Spleen (tissue), 11 donors: ENCODE measurements around the gene CD47. TPM values are rescaled to one million over a fixed set of nuclear protein-coding genes. Genes with fewer than 3 reads are reported as not detected.

Experiments used
- DNase-seq: peaks from one replicate; pipeline ENCODE4 v3.0.0-alpha.2; 2020
- H3K27ac ChIP-seq, 8 donors: fragments of 200-600 bp; sonication (generic) in 7 of 8; 1 replicate in 4 of 8; 2 replicates in 4 of 8; pipeline versions ENCODE4 v1.5.0 to v1.8.0; 2016 to 2021; ENCODE audit warnings: inconsistent platforms in 4 of 8, mild to moderate bottlenecking in 4 of 8, moderate library complexity in 1 of 8
- H3K27me3 ChIP-seq, 7 donors: fragments of 200-600 bp; sonication (generic) in 6 of 7; replicated peaks in 1 of 7; 1 replicate in 4 of 7; 2 replicates in 3 of 7; pipeline versions ENCODE4 v1.5.0 to v1.8.0; 2016 to 2021; ENCODE audit warnings: inconsistent platforms in 3 of 7, mild to moderate bottlenecking in 1 of 7
- H3K36me3 ChIP-seq, 6 donors: fragments of 200-600 bp; sonication (generic) in 5 of 6; 1 replicate in 4 of 6; 2 replicates in 2 of 6; pipeline versions ENCODE4 v1.5.0 to v1.8.0; 2016 to 2021; ENCODE audit warnings: inconsistent platforms in 2 of 6
- H3K4me1 ChIP-seq, 6 donors: fragments of 200-600 bp; sonication (generic) in 5 of 6; 1 replicate in 3 of 6; 2 replicates in 3 of 6; pipeline versions ENCODE4 v1.5.0 to v1.8.0; 2016 to 2021; ENCODE audit warnings: inconsistent platforms in 3 of 6
- H3K4me3 ChIP-seq, 8 donors: fragments of 200-600 bp; sonication (generic) in 7 of 8; 1 replicate in 4 of 8; 2 replicates in 4 of 8; pipeline versions ENCODE4 v1.5.0 to v1.8.0; 2016 to 2021; ENCODE audit warnings: inconsistent platforms in 4 of 8, mild to moderate bottlenecking in 4 of 8, moderate library complexity in 2 of 8
- H3K9me3 ChIP-seq, 8 donors: fragments of 200-600 bp; sonication (generic) in 7 of 8; 1 replicate in 4 of 8; 2 replicates in 4 of 8; pipeline versions ENCODE4 v1.5.0 to v1.8.0; 2016 to 2021; ENCODE audit warnings: inconsistent platforms in 4 of 8
- CTCF ChIP-seq, 11 experiments: fragments of 200-600 bp in 7 of 11; fragments of 450-650 bp in 4 of 11; sonication (generic) in 4 of 11; IDR thresholded peaks in 8 of 11; conservative IDR thresholded peaks in 3 of 11; 1 replicate in 7 of 11; 2 replicates in 4 of 11; pipeline versions ENCODE4 v1.4.0 to v1.8.0; 2016 to 2021; ENCODE audit warnings: antibody characterized with exemption in 11 of 11, inconsistent platforms in 4 of 11, mild to moderate bottlenecking in 1 of 11
- POLR2A ChIP-seq, 3 donors: fragments of 450-650 bp; IDR thresholded peaks; one replicate each; pipeline ENCODE4 v1.5.1; 2017; ENCODE audit warnings: antibody characterized with exemption in 3 of 3, mild to moderate bottlenecking in 1 of 3
- POLR2AphosphoS5 ChIP-seq, 3 donors: sonication (generic); formaldehyde crosslinking; IDR thresholded peaks; one replicate each; pipeline ENCODE4 v1.5.1; 2017; ENCODE audit warnings: antibody characterized with exemption in 3 of 3
- WGBS, 5 donors: extraction: QIAGEN DNeasy Blood & Tissue Kit in 3 of 5; methylation state at CpG; one replicate each; pipeline versions ENCODE4 v1.1.5 to v1.1.7; 2013 to 2018; 5-methylcytosine and 5-hydroxymethylcytosine counted together
- intact Hi-C: fragments of 100-400 bp; cut with DNase I; formaldehyde crosslinking; loops from one replicate; pipeline ENCODE4 v1.15.0; 2023; ENCODE audit warnings: low total_unique reads
- polyA plus RNA-seq, 3 donors: library from polyadenylated mRNA; stranded (reverse); fragments of 200-250 nt; gene quantifications; one replicate each; pipeline ENCODE4 v1.2.1, GENCODE V29; 2013
- total RNA-seq, 7 donors: library from RNA; depleted of rRNA in 3 of 7; stranded (reverse); fragments of >200 nt in 3 of 7; fragmentation: NEBNext Ultra II Directional in 4 of 7; extraction: Animal tissue kit (Norgen Biotek cat#: 25700) in 4 of 7; gene quantifications; one replicate each; pipeline versions ENCODE4 v1.1.0 to v1.2.1, GENCODE V29; 2016 to 2021
- donor health status: healthy with polysubstance abuse.
- donor health status: DM: no; HTN: no; CAD: no; lungs with moderate emphysema.
- donor health status: DM: no; HTN: no; CAD: no.
- donor health status: Bipolar disorder and iron deficiency.
- donor health status: healthy.
- donor health status: DM: no; HTN: no; CAD: no.
- donor health status: DM: yes; HTN: yes; CAD: no.

CD47 gene
- total and polyA plus RNA-seq, 10 donors, result 48.2 to 156 (median 125) TPM

GRCh38 chr3:108024146-108024850, 66.5 kb downstream of the CD47 start:
- DNase-seq, result no peak
- Histone ChIP-seq H3K4me3 (no peak overlapping the region), H3K36me3 (peaks cover 0 to 15% (median 0%) of the 10 kb centered on the region in 6 donors), H3K27ac (no peak overlapping the region), H3K4me1 (no peaks in the 10 kb centered on the region), H3K27me3 (no peaks in the 10 kb centered on the region), H3K9me3 (peaks cover 0 to 4% (median 0%) of the 10 kb centered on the region in 8 donors)
- intact Hi-C loops, result no loop called here
- WGBS, 5 donors, result 85 to 94% (median 92%) methylated on average over 6 of the region's 6 CpGs
- TF ChIP-seq POLR2AphosphoS5 (IDR thresholded peaks at IDR 0.05) (no peak), POLR2A (IDR thresholded peaks at IDR 0.05) (no peak), CTCF (IDR thresholded peaks at IDR 0.05 in 8 of 11, conservative IDR thresholded peaks at IDR 0.05 in 3 of 11) (no peak)

- H3K27ac ChIP-seq, result no peak overlapping the region
These were observed 68.3 kb downstream of the CD47 start for GRCh38 chr3:108022256-108023150.

GRCh38 chr3:108021533-108021932, 69.3 kb downstream of the CD47 start:
- H3K27me3 ChIP-seq, result no peaks in the 10 kb centered on the region
- no peak overlapping the region for H3K4me3 ChIP-seq
- DNase-seq, result no peak
- H3K4me1 ChIP-seq, result no peaks in the 10 kb centered on the region
- TF ChIP-seq CTCF (IDR thresholded peaks at IDR 0.05 in 8 of 11, conservative IDR thresholded peaks at IDR 0.05 in 3 of 11) (no peak), POLR2A (IDR thresholded peaks at IDR 0.05) (no peak), POLR2AphosphoS5 (IDR thresholded peaks at IDR 0.05) (no peak)
- H3K27ac ChIP-seq, result no peak overlapping the region
- no peaks in the 10 kb centered on the region for H3K9me3 ChIP-seq
- intact Hi-C loops, result no loop called here
- WGBS, 5 donors, result 68 to 100% (median 91%) methylated on average over 2 of the region's 2 CpGs
- no peaks in the 10 kb centered on the region for H3K36me3 ChIP-seq

More at GRCh38 chr3:108022256-108023150, 68.3 kb downstream of the CD47 start:
- no peaks in the 10 kb centered on the region for H3K4me1 ChIP-seq
- TF ChIP-seq POLR2A (IDR thresholded peaks at IDR 0.05) (no peak), POLR2AphosphoS5 (IDR thresholded peaks at IDR 0.05) (no peak), CTCF (IDR thresholded peaks at IDR 0.05 in 8 of 11, conservative IDR thresholded peaks at IDR 0.05 in 3 of 11) (no peak)
- WGBS, 5 donors, result 94 to 100% (median 98%) methylated on average over 3 of the region's 3 CpGs
- no peak for DNase-seq
- H3K36me3 ChIP-seq, result peaks cover 0 to 1% (median 0%) of the 10 kb centered on the region in 6 donors
- H3K4me3 ChIP-seq, result no peak overlapping the region
- peaks cover 0 to under 1% (median 0%) of the 10 kb centered on the region in 8 donors for H3K9me3 ChIP-seq
- intact Hi-C loops, result no loop called here
- no peaks in the 10 kb centered on the region for H3K27me3 ChIP-seq

GRCh38 chr3:108021131-108021530, 69.7 kb downstream of the CD47 start:
- Histone ChIP-seq H3K27ac (no peak overlapping the region), H3K4me1 (no peaks in the 10 kb centered on the region), H3K27me3 (no peaks in the 10 kb centered on the region), H3K4me3 (no peak overlapping the region), H3K36me3 (no peaks in the 10 kb centered on the region), H3K9me3 (no peaks in the 10 kb centered on the region)
- intact Hi-C loops, result no loop called here
- DNase-seq, result no peak
- 72 to 82% (median 76%) methylated on average over 3 of the region's 3 CpGs for WGBS, 5 donors
- TF ChIP-seq POLR2AphosphoS5 (IDR thresholded peaks at IDR 0.05) (no peak), CTCF (IDR thresholded peaks at IDR 0.05 in 8 of 11, conservative IDR thresholded peaks at IDR 0.05 in 3 of 11) (no peak), POLR2A (IDR thresholded peaks at IDR 0.05) (no peak)
